H1 (cell line): ENCODE data around the gene SERINC4. TPM values are rescaled to one million over a fixed set of nuclear protein-coding genes. Genes with fewer than 3 reads are reported as not detected.

Source experiments
- CTCF ChIA-PET: fragments of 300-600 bp; sonication (Branson Sonifier 250); formaldehyde crosslinking; loops from one replicate; lab custom pipeline; 2021; ENCODE audit not compliant: partially characterized antibody; lab: Charles Lee
- POLR2A ChIA-PET: fragments of 300-600 bp; sonication (Branson Sonifier 250); formaldehyde crosslinking; loops from one replicate; lab custom pipeline; 2021; ENCODE audit warnings: inconsistent platforms; ENCODE audit not compliant: partially characterized antibody; lab: Charles Lee
- DNase-seq, 2 experiments: peaks; one replicate each; pipeline versions ENCODE4 v3.0.0 to v3.0.0-alpha.2; 2010 to 2022; ENCODE audit warnings: low spot score in 2 of 2, low read depth in 1 of 2, mixed read lengths in 1 of 2
- FAIRE-seq: peaks from 2 replicates; lab custom pipeline; 2011; peaks lifted over from hg19 to GRCh38; lab: Jason Lieb, UNC
- H2AFZ ChIP-seq: 2 replicates; pipeline ENCODE4 v1.8.1; 2012; ENCODE audit warnings: low read length, inconsistent platforms
- H2AK5ac ChIP-seq: 2 replicates; pipeline ENCODE4 v1.6.1; 2013; ENCODE audit warnings: low read depth, low read length
- H2BK120ac ChIP-seq: replicated peaks from 2 replicates; pipeline ENCODE3; 2013; ENCODE audit warnings: low read depth, low read length, inconsistent platforms
- H2BK12ac ChIP-seq: 2 replicates; pipeline ENCODE4 v1.6.1; 2013; ENCODE audit warnings: low read depth, low read length
- H2BK15ac ChIP-seq: 2 replicates; pipeline ENCODE4 v1.6.1; 2013; ENCODE audit warnings: low read length
- H2BK20ac ChIP-seq: 2 replicates; pipeline ENCODE4 v1.6.1; 2013; ENCODE audit warnings: low read length
- H2BK5ac ChIP-seq: 2 replicates; pipeline ENCODE4 v1.6.1; 2013; ENCODE audit warnings: low read depth, low read length
- H3K14ac ChIP-seq: 2 replicates; pipeline ENCODE4 v1.6.1; 2013; ENCODE audit warnings: inconsistent platforms; ENCODE audit not compliant: insufficient read length
- H3K18ac ChIP-seq: 2 replicates; pipeline ENCODE4 v1.6.1; 2013; ENCODE audit warnings: low read length; ENCODE audit errors: extremely low read depth
- H3K23ac ChIP-seq: 2 replicates; pipeline ENCODE4 v1.6.1; 2013; ENCODE audit warnings: inconsistent platforms; ENCODE audit not compliant: insufficient read length
- H3K23me2 ChIP-seq: 2 replicates; pipeline ENCODE4 v1.6.1; 2013; ENCODE audit warnings: low read depth, low read length
- H3K27ac ChIP-seq: 2 replicates; pipeline ENCODE4 v1.6.1; 2011; ENCODE audit warnings: low read depth, low read length, inconsistent platforms
- H3K27me3 ChIP-seq, 4 experiments: replicated peaks in 1 of 4; 1 replicate in 1 of 4; 2 replicates in 3 of 4; pipeline versions ENCODE4 v1.6.1 to v1.8.1; 2011 to 2013; ENCODE audit warnings: low read length in 3 of 4, mild to moderate bottlenecking in 3 of 4, inconsistent platforms in 2 of 4, mixed read lengths in 2 of 4, moderate library complexity in 1 of 4; ENCODE audit not compliant: control insufficient read depth in 3 of 4, insufficient read depth in 3 of 4; ENCODE audit errors: extremely low read depth in 1 of 4
- H3K36me3 ChIP-seq, 4 experiments: 2 replicates each; pipeline versions ENCODE4 v1.6.1 to v1.8.1; 2011 to 2013; ENCODE audit warnings: mild to moderate bottlenecking in 4 of 4, low read length in 3 of 4, moderate library complexity in 2 of 4, control low read depth in 1 of 4, inconsistent platforms in 1 of 4; ENCODE audit not compliant: insufficient read depth in 4 of 4, control insufficient read depth in 2 of 4
- H3K4ac ChIP-seq: replicated peaks from 2 replicates; pipeline ENCODE3; 2013; ENCODE audit warnings: low read length, low read depth, mixed read lengths, inconsistent platforms; ENCODE audit not compliant: insufficient read length
- H3K4me1 ChIP-seq, 4 experiments: replicated peaks in 1 of 4; 1 replicate in 1 of 4; 2 replicates in 3 of 4; pipeline versions ENCODE4 v1.6.1 to v1.8.1; 2011 to 2013; ENCODE audit warnings: low read length in 3 of 4, inconsistent platforms in 2 of 4, mixed read lengths in 1 of 4; ENCODE audit not compliant: insufficient read depth in 4 of 4, control insufficient read depth in 3 of 4
- H3K4me2 ChIP-seq, 2 experiments: 2 replicates each; pipeline versions ENCODE4 v1.6.1 to v1.8.1; 2011 to 2013; ENCODE audit warnings: low read depth in 2 of 2, low read length in 2 of 2, control low read depth in 1 of 2, inconsistent platforms in 1 of 2, mild to moderate bottlenecking in 1 of 2; ENCODE audit not compliant: insufficient read depth in 1 of 2
- H3K4me3 ChIP-seq, 4 experiments: fragments of 200-600, 300-600 bp in 1 of 4; sonication (generic), shearing (Covaris generic), sonication (Bioruptor Twin) in 1 of 4; 2 replicates each; pipeline versions ENCODE4 v1.5.1 to v1.8.1; 2011 to 2016; ENCODE audit warnings: low read length in 4 of 4, low read depth in 3 of 4, control low read depth in 2 of 4, inconsistent platforms in 2 of 4, mild to moderate bottlenecking in 2 of 4, mixed read lengths in 1 of 4, moderate library complexity in 1 of 4; ENCODE audit not compliant: insufficient read depth in 2 of 4; ENCODE audit errors: extremely low read depth in 1 of 4
- H3K56ac ChIP-seq: replicated peaks from 2 replicates; pipeline ENCODE3; 2013; ENCODE audit warnings: low read depth, mild to moderate bottlenecking, mixed read lengths, low read length, inconsistent platforms; ENCODE audit not compliant: insufficient read length
- H3K79me1 ChIP-seq: 2 replicates; pipeline ENCODE4 v1.6.1; 2013; ENCODE audit warnings: low read depth, low read length, control low read depth
- H3K79me2 ChIP-seq, 2 experiments: 2 replicates each; pipeline versions ENCODE4 v1.6.1 to v1.8.1; 2012 to 2013; ENCODE audit warnings: low read length in 2 of 2, mild to moderate bottlenecking in 2 of 2, inconsistent platforms in 1 of 2; ENCODE audit not compliant: insufficient read depth in 2 of 2, control insufficient read depth in 1 of 2
- H3K9ac ChIP-seq, 4 experiments: replicated peaks in 1 of 4; 1 replicate in 1 of 4; 2 replicates in 3 of 4; pipeline versions ENCODE4 v1.6.1 to v1.8.1; 2011 to 2013; ENCODE audit warnings: low read depth in 3 of 4, low read length in 3 of 4, control low read depth in 2 of 4, mild to moderate bottlenecking in 2 of 4, moderate library complexity in 2 of 4, inconsistent platforms in 1 of 4; ENCODE audit errors: extremely low read depth in 1 of 4
- H3K9me3 ChIP-seq, 2 experiments: 2 replicates each; pipeline versions ENCODE4 v1.6.1 to v1.8.1; 2012 to 2013; ENCODE audit warnings: mild to moderate bottlenecking in 2 of 2, moderate library complexity in 2 of 2, control low read depth in 1 of 2, inconsistent platforms in 1 of 2, low read depth in 1 of 2, low read length in 1 of 2, mixed read lengths in 1 of 2; ENCODE audit not compliant: insufficient read depth in 2 of 2
- H4K20me1 ChIP-seq, 2 experiments: replicated peaks in 1 of 2; 2 replicates each; pipeline versions ENCODE3 to v1.8.1; 2011 to 2013; ENCODE audit warnings: inconsistent platforms in 2 of 2, low read length in 2 of 2, mild to moderate bottlenecking in 1 of 2; ENCODE audit not compliant: insufficient read depth in 2 of 2, control insufficient read depth in 1 of 2
- H4K5ac ChIP-seq: 2 replicates; pipeline ENCODE4 v1.6.1; 2013; ENCODE audit warnings: low read length, low read depth, mixed read lengths, inconsistent platforms; ENCODE audit not compliant: insufficient read length
- H4K8ac ChIP-seq: 2 replicates; pipeline ENCODE4 v1.8.0; 2013; ENCODE audit warnings: mild to moderate bottlenecking, moderate library complexity, low read length, inconsistent platforms; ENCODE audit not compliant: insufficient read depth; ENCODE audit errors: extremely low read depth
- H4K91ac ChIP-seq: replicated peaks from 2 replicates; pipeline ENCODE3; 2013; ENCODE audit warnings: low read length, mixed read lengths, inconsistent platforms; ENCODE audit not compliant: insufficient read length
- CEBPB ChIP-seq: IDR thresholded peaks from 2 replicates; pipeline ENCODE4 v1.6.1; 2012; ENCODE audit warnings: low read depth, low read length
- EP300 ChIP-seq, 2 experiments: IDR thresholded peaks; 1 replicate in 1 of 2; 2 replicates in 1 of 2; pipeline ENCODE4 v1.6.1; 2011 to 2012; ENCODE audit warnings: low read depth in 2 of 2, low read length in 2 of 2, mild to moderate bottlenecking in 2 of 2, borderline replicate concordance in 1 of 2, inconsistent platforms in 1 of 2, moderate library complexity in 1 of 2
- KDM1A ChIP-seq: fragments of 200-600, 300-600 bp; sonication (generic); IDR thresholded peaks from 2 replicates; pipeline ENCODE4 v1.7.1; 2016; ENCODE audit warnings: mild to moderate bottlenecking, low read length, borderline replicate concordance
- NANOG ChIP-seq: IDR thresholded peaks from 2 replicates; pipeline ENCODE4 v1.6.1; 2011; ENCODE audit warnings: low read length, low read depth, mild to moderate bottlenecking, inconsistent platforms; ENCODE audit not compliant: insufficient read depth, poor library complexity, severe bottlenecking
- SAP30 ChIP-seq: fragments of 300-600 bp; sonication (generic); IDR thresholded peaks from 2 replicates; pipeline ENCODE4 v1.7.1; 2012; ENCODE audit warnings: low read length, moderate library complexity, mild to moderate bottlenecking, inconsistent platforms; ENCODE audit not compliant: insufficient read depth, insufficient replicate concordance
- SIRT6 ChIP-seq: IDR thresholded peaks from one replicate; pipeline ENCODE4 v1.7.1; 2012; ENCODE audit warnings: low read length, inconsistent platforms
- TCF12 ChIP-seq: IDR thresholded peaks from 2 replicates; pipeline ENCODE4 v1.6.1; 2011; ENCODE audit warnings: low read depth, mild to moderate bottlenecking, low read length
- TEAD4 ChIP-seq: IDR thresholded peaks from 2 replicates; pipeline ENCODE4 v1.6.1; 2012; ENCODE audit warnings: low read depth, low read length, inconsistent platforms, mixed read lengths
- YY1 ChIP-seq: IDR thresholded peaks from 2 replicates; pipeline ENCODE4 v1.6.1; 2011; ENCODE audit warnings: low read depth, mild to moderate bottlenecking, low read length
- WGBS, 2 experiments: shearing (Covaris generic) in 1 of 2; methylation state at CpG; one replicate each; pipeline versions ENCODE4 v1.1.6 to v1.1.7; 2013 to 2015; ENCODE audit warnings: low lambda C conversion rate in 2 of 2, mixed read lengths in 2 of 2, inconsistent platforms in 1 of 2, low coverage in 1 of 2, missing lambda C conversion rate in 1 of 2; ENCODE audit not compliant: insufficient replicate concordance in 2 of 2, insufficient coverage in 1 of 2, insufficient read length in 1 of 2; ENCODE audit errors: extremely low coverage in 1 of 2, missing lambda C conversion rate in 1 of 2; 5-methylcytosine and 5-hydroxymethylcytosine counted together
- polyA plus RNA-seq, 7 experiments: library from polyadenylated mRNA; depleted of rRNA in 3 of 7; stranded (reverse) in 5 of 7; unstranded in 2 of 7; fragments of >200 nt in 5 of 7; fragments of 200-250 nt in 2 of 7; gene quantifications; 1 replicate in 5 of 7; 2 replicates in 1 of 7; 4 replicates in 1 of 7; pipeline versions ENCODE4 v1.2.1 to v1.2.3, GENCODE V29; 2011 to 2013; ENCODE audit warnings: missing spikeins in 2 of 7, mixed read lengths in 2 of 7
- total RNA-seq: library from RNA; stranded (reverse); fragmentation: NEBNext Ultra II Directional; extraction: Animal tissue kit (Norgen Biotek cat#: 25700); gene quantifications from 2 replicates; pipeline ENCODE4 v1.2.1, GENCODE V29; 2021
- TF ChIP-seq, protein P1 (sequence below), 3 experiments: IDR thresholded peaks; 1 replicate in 2 of 3; 2 replicates in 1 of 3; pipeline versions ENCODE4 v1.5.1 to v1.6.1; 2011; ENCODE audit warnings: low read length in 3 of 3, mild to moderate bottlenecking in 3 of 3, inconsistent platforms in 2 of 3, low read depth in 1 of 3, moderate library complexity in 1 of 3; ENCODE audit not compliant: insufficient read depth in 1 of 3; ENCODE audit errors: control extremely low read depth in 1 of 3

The SERINC4 gene
- total and polyA plus RNA-seq, 2 of the 8 experiments (the other 6 are each of a cell fraction or from before 2014, with no cell fraction given) = 0.08 TPM; not detected in 1

- Histone ChIP-seq H3K23ac (no peak overlapping the region), H3K18ac (no peak overlapping the region), H3K4me1 (no peaks in the 10 kb centered on the region), H3K27me3 (peaks cover 0 to 1% (median 0%) of the 10 kb centered on the region in 4 experiments; a peak in 1 of 7 replicates), H3K9ac (no peak overlapping the region), H3K36me3 (peaks cover 28 to 92% (median 68%) of the 10 kb centered on the region in 4 experiments), H2AFZ (no peak overlapping the region), H3K56ac (no peak overlapping the region), H2BK20ac (no peak overlapping the region), H3K4me2 (no peak overlapping the region), H3K27ac (no peak overlapping the region), H2BK15ac (no peak overlapping the region), H3K9me3 (no peaks in the 10 kb centered on the region), H4K20me1 (peaks cover 0 to 1% of the 10 kb centered on the region in 2 experiments), H3K79me1 (no peaks in the 10 kb centered on the region), H4K5ac (no peak overlapping the region), H2AK5ac (no peak overlapping the region), H2BK5ac (no peak overlapping the region), H3K14ac (no peak overlapping the region), H4K91ac (no peak overlapping the region), H3K4ac (no peak overlapping the region), H3K79me2 (no peaks in the 10 kb centered on the region), H3K4me3 (no peak overlapping the region), H4K8ac (no peak overlapping the region), H3K23me2 (no peaks in the 10 kb centered on the region), H2BK120ac (no peak overlapping the region), H2BK12ac (no peak overlapping the region)
- POLR2A ChIA-PET = interaction anchor here (1.1 to 6.5 kb wide), 3 partner anchors 10 to 18 kb away, joined by 3 to 71 read pairs (median 4); partner anchors contain the start of genes HYPK and SERINC4
- 98% methylated on average over 6 of the region's 6 CpGs; no CpG with 5 or more reads in 1 of the 2 experiments for WGBS, 2 experiments
- CTCF ChIA-PET = interaction anchor here (0.6 to 1.3 kb wide), 4 partner anchors 39 to 493 kb away, joined by 3 to 4 read pairs (median 4); no protein-coding TSS in a partner anchor
- FAIRE-seq (no peak), DNase-seq (no peak)
- TF ChIP-seq TEAD4 (no peak), NANOG (no peak), EP300 (IDR thresholded peaks at IDR 0.05; ENCODE audit: borderline replicate concordance in 1 of 2, low read depth in 2 of 2, low read length in 2 of 2) (no peak), SAP30 (no peak), CEBPB (no peak), TCF12 (no peak), SIRT6 (no peak), KDM1A (no peak), YY1 (no peak)
- TF ChIP-seq, protein P1, sequence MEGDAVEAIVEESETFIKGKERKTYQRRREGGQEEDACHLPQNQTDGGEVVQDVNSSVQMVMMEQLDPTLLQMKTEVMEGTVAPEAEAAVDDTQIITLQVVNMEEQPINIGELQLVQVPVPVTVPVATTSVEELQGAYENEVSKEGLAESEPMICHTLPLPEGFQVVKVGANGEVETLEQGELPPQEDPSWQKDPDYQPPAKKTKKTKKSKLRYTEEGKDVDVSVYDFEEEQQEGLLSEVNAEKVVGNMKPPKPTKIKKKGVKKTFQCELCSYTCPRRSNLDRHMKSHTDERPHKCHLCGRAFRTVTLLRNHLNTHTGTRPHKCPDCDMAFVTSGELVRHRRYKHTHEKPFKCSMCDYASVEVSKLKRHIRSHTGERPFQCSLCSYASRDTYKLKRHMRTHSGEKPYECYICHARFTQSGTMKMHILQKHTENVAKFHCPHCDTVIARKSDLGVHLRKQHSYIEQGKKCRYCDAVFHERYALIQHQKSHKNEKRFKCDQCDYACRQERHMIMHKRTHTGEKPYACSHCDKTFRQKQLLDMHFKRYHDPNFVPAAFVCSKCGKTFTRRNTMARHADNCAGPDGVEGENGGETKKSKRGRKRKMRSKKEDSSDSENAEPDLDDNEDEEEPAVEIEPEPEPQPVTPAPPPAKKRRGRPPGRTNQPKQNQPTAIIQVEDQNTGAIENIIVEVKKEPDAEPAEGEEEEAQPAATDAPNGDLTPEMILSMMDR (IDR thresholded peaks at IDR 0.05; ENCODE audit: control extremely low read depth in 1 of 3, insufficient read depth in 1 of 3, low read depth in 1 of 3, low read length in 3 of 3) = no peak
Measured at GRCh38 chr15:43808960-43809678, 9.1 kb upstream of the SERINC4 start.
